ENCODE measurements around the gene ADAD2. TPM values are rescaled to one million over a fixed set of nuclear protein-coding genes. Genes with fewer than 3 reads are reported as not detected.

ADAD2 gene
- total RNA-seq, 1 donor from 2014 or later, result not detected

- no peaks in the 10 kb centered on the region for H3K36me3 Mint-ChIP-seq (ENCODE audit: unreplicated experiment)
- no peaks in the 10 kb centered on the region for H3K4me1 Mint-ChIP-seq (ENCODE audit: unreplicated experiment)
- no peak overlapping the region for H3K4me3 Mint-ChIP-seq (ENCODE audit: unreplicated experiment)
- no peak overlapping the region for H3K27ac Mint-ChIP-seq (ENCODE audit: unreplicated experiment)
- DNase-seq (ENCODE audit: extremely low spot score, unreplicated experiment), result no peak
- H3K9me3 Mint-ChIP-seq (ENCODE audit: unreplicated experiment), result no peaks in the 10 kb centered on the region
- TF ChIP-seq CTCF (IDR thresholded peaks at IDR 0.05), result no peak
- peaks cover 46% of the 10 kb centered on the region for H3K27me3 Mint-ChIP-seq (ENCODE audit: unreplicated experiment)
Measured at GRCh38 chr16:84166796-84167695, 23.9 kb upstream of the ADAD2 start.

- H3K27me3 Mint-ChIP-seq (ENCODE audit: unreplicated experiment), result peaks cover 23% of the 10 kb centered on the region
- no peak for TF ChIP-seq CTCF (IDR thresholded peaks at IDR 0.05)
- no peak overlapping the region for H3K4me3 Mint-ChIP-seq (ENCODE audit: unreplicated experiment)
- H3K27ac Mint-ChIP-seq (ENCODE audit: unreplicated experiment), result no peak overlapping the region
- H3K9me3 Mint-ChIP-seq (ENCODE audit: unreplicated experiment), result no peaks in the 10 kb centered on the region
- peaks cover 2% of the 10 kb centered on the region for H3K4me1 Mint-ChIP-seq (ENCODE audit: unreplicated experiment)
- DNase-seq (ENCODE audit: extremely low spot score, unreplicated experiment), result no peak
- no peaks in the 10 kb centered on the region for H3K36me3 Mint-ChIP-seq (ENCODE audit: unreplicated experiment)
Measured at GRCh38 chr16:84169765-84170310, 21.1 kb upstream of the ADAD2 start.

- H3K4me3 Mint-ChIP-seq (ENCODE audit: unreplicated experiment), result no peak overlapping the region
- DNase-seq (ENCODE audit: extremely low spot score, unreplicated experiment), result no peak
- peaks cover 39% of the 10 kb centered on the region for H3K4me1 Mint-ChIP-seq (ENCODE audit: unreplicated experiment)
- H3K27me3 Mint-ChIP-seq (ENCODE audit: unreplicated experiment), result peaks cover 7% of the 10 kb centered on the region
- TF ChIP-seq CTCF (IDR thresholded peaks at IDR 0.05), result no peak
- peaks cover 4% of the 10 kb centered on the region for H3K36me3 Mint-ChIP-seq (ENCODE audit: unreplicated experiment)
- H3K9me3 Mint-ChIP-seq (ENCODE audit: unreplicated experiment), result no peaks in the 10 kb centered on the region
- H3K27ac Mint-ChIP-seq (ENCODE audit: unreplicated experiment), result no peak overlapping the region
Measured at GRCh38 chr16:84174396-84174795, 16.6 kb upstream of the ADAD2 start.

GRCh38 chr16:84175350-84176081, 15.4 kb upstream of the ADAD2 start:
- DNase-seq (ENCODE audit: extremely low spot score, unreplicated experiment), result no peak
- Mint-ChIP-seq H3K9me3 (ENCODE audit: unreplicated experiment) (no peaks in the 10 kb centered on the region), H3K36me3 (ENCODE audit: unreplicated experiment) (peaks cover 4% of the 10 kb centered on the region), H3K4me1 (ENCODE audit: unreplicated experiment) (peaks cover 39% of the 10 kb centered on the region), H3K27me3 (ENCODE audit: unreplicated experiment) (no peaks in the 10 kb centered on the region), H3K27ac (ENCODE audit: unreplicated experiment) (peak overlapping the region; percentile 64), H3K4me3 (ENCODE audit: unreplicated experiment) (peak overlapping the region; percentile 16)
- TF ChIP-seq CTCF (IDR thresholded peaks at IDR 0.05), result peak; percentile 74

Data from osteocyte (in vitro differentiated cells).